ENCODE data around the gene UTS2R. TPM values are rescaled to one million over a fixed set of nuclear protein-coding genes. Genes with fewer than 3 reads are reported as not detected.

Gene UTS2R
- total RNA-seq, 4 donors from 2014 or later, result not detected

GRCh38 chr17:82382933-82383255 is 11.3 kb downstream of the UTS2R start:
- no peak overlapping the region for H3K27ac ChIP-seq (replicated peaks in 1 of 4)
- H3K36me3 ChIP-seq, result no peaks in the 10 kb centered on the region
- H3K4me3 ChIP-seq, result no peak overlapping the region
- H3K27me3 ChIP-seq, result peaks cover 0 to 95% (median 33%) of the 10 kb centered on the region in 4 donors
- intact Hi-C loops (cut with DNase I), result no loop called here
- peaks cover 14 to 46% (median 29%) of the 10 kb centered on the region in 4 donors for H3K4me1 ChIP-seq
- DNase-seq (ENCODE audit: extremely low spot score), result no peak
- no peaks in the 10 kb centered on the region for H3K9me3 ChIP-seq
- no peak for TF ChIP-seq POLR2AphosphoS5 (IDR thresholded peaks at IDR 0.05)
- TF ChIP-seq CTCF (IDR thresholded peaks at IDR 0.05), result no peak
- TF ChIP-seq POLR2A (IDR thresholded peaks at IDR 0.05; ENCODE audit: low read depth), result no peak
- TF ChIP-seq EP300 (IDR thresholded peaks at IDR 0.05), result no peak
- WGBS, result 67% methylated on average over 5 of the region's 11 CpGs

DNA sequence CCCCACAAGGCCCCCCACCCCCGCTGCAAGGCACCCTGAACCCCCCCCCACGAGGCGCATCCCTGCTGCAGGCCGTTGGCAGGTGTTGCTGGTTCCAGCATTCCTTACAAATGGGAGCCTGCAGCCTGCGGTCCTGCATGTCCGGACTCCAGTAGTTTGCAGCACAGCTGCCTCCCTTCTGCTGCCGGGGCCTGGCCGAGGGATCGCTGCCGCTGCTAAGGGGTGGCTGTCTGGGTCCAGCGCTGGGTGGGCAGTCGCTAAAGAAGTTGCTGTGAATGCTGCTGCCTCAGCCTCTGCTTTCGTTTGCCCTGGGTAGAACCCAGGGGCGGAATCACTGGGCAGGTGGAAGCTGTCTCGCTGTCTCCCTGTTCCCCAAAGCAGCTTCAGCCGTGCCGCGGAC is 11.8 kb downstream of the UTS2R start:
- WGBS, result 46% methylated on average over 12 of the region's 18 CpGs
- TF ChIP-seq POLR2AphosphoS5 (IDR thresholded peaks at IDR 0.05), result no peak
- no peak for TF ChIP-seq POLR2A (IDR thresholded peaks at IDR 0.05; ENCODE audit: low read depth)
- no peak for TF ChIP-seq CTCF (IDR thresholded peaks at IDR 0.05)
- no peak for TF ChIP-seq EP300 (IDR thresholded peaks at IDR 0.05)
- no peak overlapping the region for H3K27ac ChIP-seq (replicated peaks in 1 of 4)
- DNase-seq (ENCODE audit: extremely low spot score), result no peak
- peaks cover 0 to 94% (median 28%) of the 10 kb centered on the region in 4 donors for H3K27me3 ChIP-seq
- no peaks in the 10 kb centered on the region for H3K9me3 ChIP-seq
- H3K4me3 ChIP-seq, result no peak overlapping the region
- no peaks in the 10 kb centered on the region for H3K36me3 ChIP-seq
- peaks cover 14 to 46% (median 29%) of the 10 kb centered on the region in 4 donors for H3K4me1 ChIP-seq
- intact Hi-C loops (cut with DNase I), result no loop called here

GRCh38 chr17:82384051-82384729 is 12.6 kb downstream of the UTS2R start:
- H3K4me3 ChIP-seq, result no peak overlapping the region
- H3K36me3 ChIP-seq, result no peaks in the 10 kb centered on the region
- 80% methylated on average over 8 of the region's 22 CpGs for WGBS
- no peak for DNase-seq (ENCODE audit: extremely low spot score)
- TF ChIP-seq EP300 (IDR thresholded peaks at IDR 0.05), result no peak
- no peak for TF ChIP-seq POLR2AphosphoS5 (IDR thresholded peaks at IDR 0.05)
- no peak for TF ChIP-seq POLR2A (IDR thresholded peaks at IDR 0.05; ENCODE audit: low read depth)
- no peak for TF ChIP-seq CTCF (IDR thresholded peaks at IDR 0.05)
- no peaks in the 10 kb centered on the region for H3K9me3 ChIP-seq
- H3K27me3 ChIP-seq, result peaks cover 0 to 86% (median 26%) of the 10 kb centered on the region in 4 donors
- intact Hi-C loops (cut with DNase I), result no loop called here
- peaks cover 14 to 46% (median 29%) of the 10 kb centered on the region in 4 donors for H3K4me1 ChIP-seq
- H3K27ac ChIP-seq (replicated peaks in 1 of 4), result no peak overlapping the region

- H3K4me3 ChIP-seq, result no peak overlapping the region
Observed at GRCh38 chr17:82384730-82385481, 13.3 kb downstream of the UTS2R start.

DNA sequence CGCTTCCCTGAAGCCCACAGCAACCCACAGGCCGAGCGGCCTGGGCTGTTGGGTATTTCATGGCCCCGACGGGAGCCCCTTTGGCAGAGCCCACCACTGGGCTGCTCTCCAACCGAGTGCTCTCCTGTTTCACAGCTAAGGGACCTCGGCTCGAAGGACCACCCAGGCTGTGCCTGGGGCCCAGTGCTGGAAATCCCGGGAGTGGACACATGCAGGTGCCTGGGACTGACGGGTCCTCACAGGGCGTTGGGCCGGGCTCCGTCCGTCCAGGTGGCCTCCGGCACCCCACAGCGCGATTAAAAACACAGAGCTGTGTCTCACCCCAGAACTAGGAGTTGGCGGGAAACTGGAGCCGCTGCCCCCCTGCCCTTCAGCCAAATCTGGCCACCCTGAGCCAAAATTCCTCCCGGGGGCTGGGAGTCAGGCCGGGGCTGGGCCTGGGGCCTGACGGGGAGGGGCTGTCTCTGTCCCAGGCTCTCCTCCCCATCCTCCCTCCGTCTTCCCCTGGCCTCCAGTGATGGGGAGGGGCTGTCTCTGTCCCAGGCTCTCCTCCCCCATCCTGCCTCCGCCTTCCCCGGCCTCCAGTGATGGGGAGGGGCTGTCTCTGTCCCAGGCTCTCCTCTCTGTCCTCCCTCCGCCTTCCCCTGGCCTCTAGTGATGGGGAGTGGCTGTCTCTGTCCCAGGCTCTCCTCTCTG is 14.1 kb downstream of the UTS2R start:
- TF ChIP-seq POLR2A (IDR thresholded peaks at IDR 0.05; ENCODE audit: low read depth) (no peak), EP300 (IDR thresholded peaks at IDR 0.05) (no peak), POLR2AphosphoS5 (IDR thresholded peaks at IDR 0.05) (no peak), CTCF (IDR thresholded peaks at IDR 0.05) (no peak)
- 17% methylated on average over 13 of the region's 26 CpGs for WGBS
- Histone ChIP-seq H3K9me3 (no peaks in the 10 kb centered on the region), H3K27ac (replicated peaks in 1 of 4) (peak overlapping the region; percentile 38 to 54 (median 46)), H3K4me3 (no peak overlapping the region), H3K27me3 (peaks cover 0 to 71% (median 26%) of the 10 kb centered on the region in 4 donors), H3K4me1 (peaks cover 14 to 39% (median 29%) of the 10 kb centered on the region in 4 donors), H3K36me3 (no peaks in the 10 kb centered on the region)
- DNase-seq (ENCODE audit: extremely low spot score), result no peak
- intact Hi-C loops (cut with DNase I), result no loop called here

More at GRCh38 chr17:82384730-82385481, 13.3 kb downstream of the UTS2R start:
- no peak for DNase-seq (ENCODE audit: extremely low spot score)
- Histone ChIP-seq H3K27me3 (peaks cover 0 to 79% (median 26%) of the 10 kb centered on the region in 4 donors), H3K36me3 (no peaks in the 10 kb centered on the region), H3K27ac (replicated peaks in 1 of 4) (peak overlapping the region; percentile 38 to 54 (median 46)), H3K4me1 (peaks cover 14 to 40% (median 29%) of the 10 kb centered on the region in 4 donors), H3K9me3 (no peaks in the 10 kb centered on the region)
- intact Hi-C loops (cut with DNase I), result no loop called here
- TF ChIP-seq POLR2AphosphoS5 (IDR thresholded peaks at IDR 0.05) (peak in 1 of 2 donors; percentile 19), POLR2A (IDR thresholded peaks at IDR 0.05; ENCODE audit: low read depth) (no peak)
- WGBS, result 25% methylated on average over 6 of the region's 26 CpGs

All from esophagus muscularis mucosa (tissue), 4 donors.